Neural cell (in vitro differentiated cells): ENCODE data around the gene APBB2.

Experiments used
- CTCF ChIP-seq: fragments of 450-650 bp; IDR thresholded peaks from 2 replicates; pipeline ENCODE4 v1.5.1; 2014; ENCODE audit warnings: antibody characterized with exemption, mild to moderate bottlenecking, moderate library complexity; ENCODE audit not compliant: poor library complexity, severe bottlenecking
- EP300 ChIP-seq: fragments of 450-650 bp; conservative IDR thresholded peaks from 2 replicates; pipeline ENCODE4 v1.6.1; 2014; ENCODE audit warnings: antibody characterized with exemption, mild to moderate bottlenecking, moderate library complexity; ENCODE audit not compliant: poor library complexity, severe bottlenecking
- POLR2AphosphoS5 ChIP-seq: IDR thresholded peaks from 2 replicates; pipeline ENCODE4 v1.6.1; 2012
- REST ChIP-seq: IDR thresholded peaks from 2 replicates; pipeline ENCODE4 v1.6.1; 2012; ENCODE audit warnings: borderline replicate concordance
- TAF1 ChIP-seq: IDR thresholded peaks from 2 replicates; pipeline ENCODE4 v1.6.1; 2012; ENCODE audit warnings: low read depth

- TF ChIP-seq CTCF = no peak
- TF ChIP-seq TAF1 = no peak
- TF ChIP-seq EP300 = no peak
- TF ChIP-seq REST = no peak
- no peak for TF ChIP-seq POLR2AphosphoS5
These were observed 261.7 kb downstream of the APBB2 start for GRCh38 chr4:40952672-40953071.
